GM19452 (cell line): ENCODE data around the gene TAS1R3.

Experiments
- ATAC-seq: cut with Tn5 transposase; IDR thresholded peaks from one replicate; pipeline ENCODE4 v1.9.1; 2021; ENCODE audit not compliant: unreplicated experiment

The TAS1R3 gene

DNA sequence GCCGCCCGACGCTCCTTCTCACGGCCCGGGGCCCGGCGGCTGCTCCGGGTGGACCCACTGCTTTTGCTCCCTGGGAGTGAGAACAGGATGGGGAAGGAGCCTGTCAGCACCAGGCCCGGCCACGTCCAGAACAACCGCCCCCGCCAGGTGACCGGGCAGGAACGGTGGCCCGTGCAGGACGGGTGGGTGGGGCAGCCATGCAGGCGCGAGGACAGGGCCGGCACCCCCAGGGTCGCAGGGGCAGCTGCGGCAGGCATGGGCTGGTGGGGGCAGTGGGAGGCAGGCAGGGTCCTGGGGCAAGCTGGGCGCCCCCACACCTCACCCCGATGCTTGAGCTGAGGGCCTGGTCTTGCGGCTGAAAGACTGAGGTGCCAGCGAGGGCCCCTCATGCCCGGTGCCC is 5.4 kb downstream of the TAS1R3 start:
- ATAC-seq = no peak

DNA sequence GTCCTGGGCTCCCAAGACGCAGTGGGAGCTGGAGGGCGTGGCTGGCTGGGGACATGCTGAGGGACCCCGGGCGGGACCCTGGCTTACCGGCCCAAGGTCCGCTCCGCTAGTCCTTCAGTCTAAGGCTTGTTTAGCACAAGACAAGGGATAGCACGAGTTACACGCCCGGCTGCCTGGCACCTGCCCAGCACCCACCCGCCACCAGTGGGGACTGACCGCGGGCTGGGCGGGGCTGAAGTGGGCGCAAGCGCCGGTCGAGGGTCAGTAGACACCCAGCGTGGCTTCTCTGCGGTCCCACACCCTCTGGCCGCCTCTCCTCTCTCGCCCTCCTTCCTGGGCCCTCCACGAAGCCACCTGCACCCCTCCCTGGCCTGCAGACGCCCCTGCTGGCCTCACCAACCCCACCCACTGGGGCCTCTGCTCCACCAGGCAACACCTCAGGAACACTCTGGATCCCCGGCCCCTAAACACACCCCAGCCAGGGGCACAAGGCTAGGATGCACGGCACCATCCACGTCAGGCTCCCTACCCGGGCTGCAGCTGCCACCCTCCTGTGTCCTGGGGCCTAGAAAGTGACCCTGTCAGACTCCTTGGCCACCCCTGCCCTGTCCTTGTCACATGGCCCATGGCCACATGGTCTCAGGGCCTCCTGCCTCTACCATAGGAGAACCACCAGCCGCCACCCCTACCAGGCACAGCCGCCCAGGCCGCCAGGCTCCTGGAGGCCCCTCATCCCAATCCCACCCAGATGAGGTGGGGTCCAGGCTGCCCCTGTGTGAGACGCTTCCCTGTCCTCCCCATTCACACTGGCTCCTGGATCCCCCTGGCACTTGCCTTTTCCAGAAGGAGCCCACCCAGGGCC is 6.1 kb downstream of the TAS1R3 start:
- ATAC-seq = no peak

DNA sequence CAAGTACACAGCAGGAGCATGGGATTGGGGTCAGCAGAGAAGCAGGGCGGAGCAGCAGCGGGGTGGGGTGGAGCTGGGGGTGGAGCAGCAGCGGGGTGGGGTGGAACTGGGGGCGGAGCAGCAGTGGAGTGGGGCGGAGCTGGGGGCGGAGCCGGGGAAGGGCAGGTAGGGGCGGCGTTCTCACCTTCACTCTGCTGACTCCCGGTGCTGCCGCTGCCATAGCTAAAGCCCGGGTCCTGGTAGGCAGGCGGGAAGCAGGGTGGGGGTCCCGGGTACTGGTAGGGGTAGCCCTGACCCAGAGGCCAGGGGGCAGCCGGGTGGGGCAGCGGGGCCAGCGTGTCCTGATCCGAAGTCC is 6.7 kb downstream of the TAS1R3 start:
- no peak for ATAC-seq

DNA sequence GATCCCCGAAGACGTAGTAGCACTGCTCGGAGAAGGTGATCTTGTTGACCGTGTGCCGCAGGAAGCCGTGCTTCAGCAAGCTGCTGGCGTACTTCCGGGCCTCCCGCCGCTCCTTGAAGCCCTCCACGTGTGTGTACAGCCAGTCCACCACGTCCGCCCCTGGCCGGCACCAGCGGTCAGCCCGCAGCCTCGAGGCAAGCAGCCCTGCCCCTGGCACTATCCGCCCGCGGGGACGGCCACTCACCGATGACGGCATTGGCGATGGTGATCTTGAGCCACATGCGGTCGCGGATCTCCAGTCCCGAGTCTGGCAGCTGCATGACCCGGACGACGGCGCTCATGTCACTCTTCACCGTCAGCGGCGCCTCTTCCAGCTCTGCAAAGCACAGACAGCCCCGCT is 7.2 kb downstream of the TAS1R3 start:
- no peak for ATAC-seq

DNA sequence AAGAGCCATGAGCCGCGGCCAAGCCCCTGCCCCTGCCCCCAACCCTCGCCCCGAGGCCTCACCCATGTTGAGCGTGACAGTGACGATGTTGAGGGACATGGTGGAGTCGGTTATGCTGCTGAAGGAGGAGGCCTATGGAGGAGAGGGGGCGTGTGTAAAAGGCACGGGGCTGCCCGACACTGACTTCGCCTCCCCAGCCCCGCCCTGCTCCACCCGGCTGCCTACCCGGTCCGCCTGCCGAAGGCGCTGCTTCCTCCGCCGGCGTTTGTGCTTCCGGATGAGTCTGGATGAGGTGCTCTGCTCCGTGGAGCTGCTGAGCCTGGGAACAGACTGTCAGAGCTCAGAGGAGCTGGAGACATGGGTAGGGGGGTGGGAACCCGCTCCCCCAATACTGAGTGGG is 9.1 kb downstream of the TAS1R3 start:
- ATAC-seq = no peak

DNA sequence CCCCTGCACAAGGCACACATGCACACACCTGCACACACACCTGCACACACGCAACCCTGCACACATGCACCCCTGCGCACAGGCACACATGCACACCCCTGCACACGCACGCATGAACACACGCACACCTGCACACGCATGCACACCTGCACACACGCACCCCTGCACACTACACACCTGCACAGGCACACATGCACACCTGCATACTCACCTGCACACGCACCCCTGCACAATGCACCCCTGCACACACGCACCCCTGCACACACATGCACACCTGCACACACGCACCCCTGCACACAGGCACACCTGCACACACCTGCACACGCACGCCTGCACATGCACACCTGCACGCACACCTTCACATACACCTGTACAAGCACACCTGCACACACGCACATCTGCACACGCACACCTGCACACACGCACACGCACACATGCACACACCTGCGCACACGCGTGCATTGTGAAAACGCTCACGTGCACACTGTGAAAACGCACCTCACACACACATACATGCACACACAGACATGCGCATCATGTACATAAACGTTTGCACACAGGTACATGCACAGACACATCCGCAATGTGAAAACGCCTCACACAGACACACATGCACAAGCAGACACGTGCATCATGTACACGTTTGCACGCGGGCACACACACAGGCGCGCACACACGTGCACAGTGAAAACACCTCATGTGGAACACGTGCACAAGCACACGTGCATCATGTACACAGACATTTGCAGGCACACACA is 9.9 kb downstream of the TAS1R3 start:
- ATAC-seq = no peak

DNA sequence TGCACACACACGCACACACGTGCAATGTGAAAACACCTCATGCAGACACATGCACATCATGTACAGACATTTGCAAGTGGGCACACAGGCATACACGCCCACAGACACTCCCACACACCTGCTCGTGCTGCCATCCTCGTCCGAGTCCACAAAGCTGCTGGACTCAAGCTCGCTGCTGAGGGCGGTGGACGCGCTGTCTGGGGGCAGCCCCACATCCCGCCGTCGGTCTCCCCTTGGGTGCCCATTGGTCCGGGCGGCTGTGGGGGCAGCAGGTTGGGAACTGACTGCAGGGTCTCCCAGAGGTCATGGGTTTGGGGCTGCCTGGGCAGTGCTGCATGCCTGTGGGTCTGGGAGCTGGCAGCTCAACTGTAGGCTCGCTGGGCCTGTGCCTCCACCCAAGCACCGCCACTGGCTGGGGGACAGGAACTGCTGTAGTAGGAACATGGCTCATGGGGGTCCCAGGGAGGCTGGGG is 10.5 kb downstream of the TAS1R3 start:
- ATAC-seq = no peak

DNA sequence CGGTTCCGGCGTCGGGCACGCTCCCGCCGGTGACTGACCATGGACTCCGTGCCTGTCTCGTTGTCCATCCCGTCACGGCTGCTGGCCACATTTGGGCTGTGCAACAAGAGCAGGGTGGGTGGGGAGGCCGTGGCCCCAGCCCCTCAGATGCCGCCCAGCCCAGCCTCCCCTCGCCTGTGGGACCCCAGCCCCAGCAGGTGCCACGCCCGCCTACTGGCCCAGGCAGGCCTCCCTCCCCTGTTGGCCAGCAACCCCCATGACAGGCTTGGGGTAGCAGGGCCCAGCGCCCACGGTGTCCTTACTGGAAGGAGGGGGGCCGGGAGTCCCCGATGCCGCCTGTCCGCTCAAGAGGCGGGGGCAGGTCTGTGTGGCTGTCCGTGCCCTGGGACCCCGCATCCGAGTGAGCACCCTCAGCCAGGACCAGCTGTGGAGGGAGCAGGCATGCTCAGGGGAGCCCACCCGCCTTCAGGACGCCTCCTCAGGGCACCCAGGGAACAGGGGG is 11.0 kb downstream of the TAS1R3 start:
- ATAC-seq = no peak

DNA sequence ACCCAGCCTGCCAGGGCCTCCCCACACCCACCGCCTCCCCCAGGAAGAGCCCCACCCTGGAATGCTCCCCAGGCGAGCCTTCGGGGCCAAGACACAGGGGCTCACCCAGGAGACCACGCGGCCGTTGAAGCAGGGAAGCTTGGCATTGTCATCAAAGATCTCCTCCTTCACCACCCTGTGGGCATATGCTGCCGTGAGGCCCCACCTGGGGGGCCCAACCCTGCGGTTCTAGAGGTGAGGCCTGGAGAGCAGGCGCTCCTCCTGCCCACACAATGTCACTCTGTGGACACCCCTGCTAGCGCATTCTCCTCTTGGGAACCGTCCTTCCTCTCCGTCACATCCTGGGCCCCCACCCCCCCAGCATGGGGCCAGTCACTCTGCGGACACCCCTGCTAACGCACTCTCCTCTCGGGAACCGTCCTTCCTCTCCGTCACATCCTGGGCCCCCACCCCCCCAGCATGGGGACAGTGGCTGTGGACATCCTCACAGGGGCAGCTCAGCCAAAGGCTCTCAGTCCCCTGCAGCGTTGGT is 11.6 kb downstream of the TAS1R3 start:
- ATAC-seq = no peak

DNA sequence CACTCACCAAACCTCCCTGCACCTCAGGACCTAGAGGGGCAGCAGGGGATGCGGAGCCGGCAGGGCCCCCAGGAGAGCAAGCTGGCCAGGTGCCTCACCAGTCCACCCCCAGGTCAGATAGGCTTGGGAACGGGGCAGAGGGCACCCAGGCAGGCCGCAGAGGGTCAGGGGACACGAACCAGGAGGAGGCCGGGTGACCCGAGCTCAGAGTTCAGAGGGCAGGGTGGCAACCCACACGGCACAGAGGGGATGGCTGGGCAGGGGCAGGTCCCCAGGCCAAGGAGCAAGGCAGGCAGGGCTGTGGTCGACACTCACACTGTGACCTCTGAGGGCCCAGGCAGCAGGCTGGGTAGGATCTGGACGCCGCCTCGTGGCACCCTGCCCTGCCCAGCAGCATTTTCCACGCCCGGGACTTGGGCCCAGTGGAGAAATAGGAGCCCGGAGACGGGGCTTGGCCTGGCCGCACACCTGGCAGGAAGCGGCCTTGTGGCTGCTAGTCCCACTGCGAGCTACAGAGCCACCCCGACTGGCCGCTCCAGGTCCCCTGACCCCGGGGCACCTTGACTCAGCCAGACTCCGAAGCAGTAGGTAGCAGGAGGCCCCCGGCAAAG is 12.8 kb downstream of the TAS1R3 start:
- ATAC-seq = no peak

DNA sequence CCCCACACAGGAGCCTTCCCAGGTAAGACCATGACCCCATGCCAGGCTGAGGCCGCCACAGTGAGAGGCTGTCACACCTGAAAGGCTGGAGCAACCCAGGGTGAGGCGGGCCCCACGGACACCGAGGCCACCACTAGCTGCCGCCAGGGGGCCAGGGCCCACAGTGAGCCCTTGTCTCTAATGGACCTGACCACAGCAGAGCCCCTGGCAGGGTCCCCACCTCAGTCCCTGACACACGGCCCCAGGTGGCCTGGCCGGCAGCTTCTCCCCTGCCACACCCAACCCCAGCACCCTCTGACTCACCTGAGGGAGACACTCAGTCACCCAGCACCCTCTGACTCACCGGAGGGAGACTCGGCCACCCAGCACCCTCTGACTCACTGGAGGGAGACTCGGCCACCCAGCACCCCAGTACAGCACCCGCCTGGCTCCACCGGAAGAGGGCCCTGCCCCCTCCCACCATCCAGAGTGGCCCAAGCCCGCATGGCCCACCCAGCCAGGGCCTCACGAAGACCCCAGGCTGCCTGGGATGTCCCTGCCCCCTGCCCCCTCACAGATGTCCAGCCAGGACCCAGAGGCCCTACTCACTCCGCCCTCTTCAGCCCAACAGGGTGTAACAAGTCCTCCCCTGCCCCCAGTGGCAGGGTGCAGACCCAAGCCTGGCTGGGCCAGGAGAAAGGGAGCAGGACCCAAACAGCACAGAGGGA is 13.7 kb downstream of the TAS1R3 start:
- ATAC-seq = no peak

DNA sequence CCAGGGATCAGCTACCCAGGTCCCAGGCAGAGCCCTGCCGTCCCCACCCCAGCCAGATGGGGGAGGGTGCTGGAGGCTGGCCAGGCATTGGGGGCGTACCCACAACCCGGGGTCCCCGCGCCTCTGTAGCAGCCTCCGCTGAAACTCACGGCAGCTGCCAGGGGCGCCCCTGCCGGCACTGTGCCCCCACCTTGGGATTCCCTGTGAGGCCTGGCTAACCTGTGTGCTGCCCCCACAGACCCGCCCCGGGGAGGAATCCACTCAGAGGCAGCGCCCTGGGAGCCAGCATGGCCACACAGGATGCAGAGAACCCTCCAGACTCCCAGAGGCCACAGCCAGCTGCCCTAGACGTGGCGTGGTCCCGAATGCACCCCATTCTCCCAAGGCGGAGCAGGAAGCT is 14.3 kb downstream of the TAS1R3 start:
- no peak for ATAC-seq

DNA sequence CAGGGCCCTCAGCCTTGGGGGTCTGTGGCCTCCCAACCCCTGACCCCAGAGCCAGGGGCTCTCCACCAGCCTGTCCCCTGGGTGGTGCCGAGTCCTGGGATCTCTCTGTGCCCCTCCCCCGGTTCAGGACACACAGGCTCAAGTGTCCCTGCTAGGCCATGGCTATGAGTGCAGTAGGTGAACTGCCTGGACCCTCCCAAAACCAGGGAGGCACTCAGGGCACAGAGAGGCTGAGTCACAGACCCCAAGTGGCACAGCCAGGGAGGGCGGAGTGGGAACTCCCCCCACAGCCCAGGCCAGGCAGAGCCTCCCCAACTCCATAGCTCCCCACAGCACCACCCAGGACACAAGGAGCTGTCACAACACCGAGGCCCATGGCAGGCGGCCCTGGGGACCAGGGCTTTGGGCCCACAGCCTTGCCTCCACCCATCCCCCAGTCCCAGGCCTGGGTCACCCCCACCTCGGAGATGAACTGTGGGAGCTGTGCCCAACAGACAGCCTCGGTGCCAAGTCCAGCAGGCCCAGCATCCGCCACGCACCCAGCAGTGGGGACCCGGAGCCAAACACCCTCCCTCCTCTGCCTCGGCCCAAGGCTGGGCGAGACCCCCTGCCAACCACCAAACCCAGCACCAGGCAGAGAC is 14.9 kb downstream of the TAS1R3 start:
- ATAC-seq = no peak

DNA sequence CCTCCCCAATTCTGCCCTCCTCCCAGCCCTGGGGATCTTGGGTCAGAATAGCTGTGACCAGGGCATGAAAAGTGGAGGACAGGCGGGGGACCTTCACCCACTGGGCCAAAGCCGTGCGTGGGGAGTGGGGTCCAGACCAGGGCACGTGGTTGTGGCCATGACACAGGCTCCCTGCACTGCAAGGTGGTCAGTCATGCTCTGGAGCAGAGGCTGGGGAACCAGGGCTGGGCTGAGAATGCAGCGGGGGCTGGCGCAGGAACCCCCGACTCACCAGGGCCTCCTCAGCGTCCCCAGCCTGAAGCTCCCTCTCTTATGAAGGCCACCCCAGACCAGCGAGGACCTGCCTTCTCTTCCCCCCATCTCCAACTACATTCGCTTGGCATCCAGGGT is 15.4 kb downstream of the TAS1R3 start:
- no peak for ATAC-seq

DNA sequence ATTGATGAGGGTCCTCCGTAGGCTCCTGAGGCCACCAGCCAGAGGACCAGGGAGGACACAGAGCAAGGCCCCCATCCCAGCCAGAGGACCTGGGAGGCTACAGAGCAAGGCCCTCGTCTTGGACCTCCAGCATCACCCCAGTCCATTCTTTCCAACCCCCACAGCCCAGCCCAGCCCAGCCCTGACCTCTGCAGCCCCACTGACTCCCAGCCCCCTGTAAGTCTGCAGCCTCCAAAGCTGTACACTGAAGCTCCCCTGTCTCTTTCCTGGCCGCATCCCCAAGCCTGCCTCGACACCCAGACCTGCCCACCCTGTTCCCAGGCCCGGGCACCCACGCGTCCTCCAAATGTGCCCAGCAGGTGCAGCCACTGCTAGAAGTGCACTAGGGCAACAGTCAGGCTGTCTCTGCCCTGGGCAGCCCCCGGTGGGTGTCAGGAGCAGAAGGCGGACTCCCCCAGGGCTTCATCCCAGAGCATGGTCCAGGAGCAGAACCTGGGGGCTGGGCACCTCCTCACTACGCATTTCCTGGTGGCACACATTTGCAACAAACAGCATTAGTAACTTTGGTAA is 16.0 kb downstream of the TAS1R3 start:
- ATAC-seq = no peak

DNA sequence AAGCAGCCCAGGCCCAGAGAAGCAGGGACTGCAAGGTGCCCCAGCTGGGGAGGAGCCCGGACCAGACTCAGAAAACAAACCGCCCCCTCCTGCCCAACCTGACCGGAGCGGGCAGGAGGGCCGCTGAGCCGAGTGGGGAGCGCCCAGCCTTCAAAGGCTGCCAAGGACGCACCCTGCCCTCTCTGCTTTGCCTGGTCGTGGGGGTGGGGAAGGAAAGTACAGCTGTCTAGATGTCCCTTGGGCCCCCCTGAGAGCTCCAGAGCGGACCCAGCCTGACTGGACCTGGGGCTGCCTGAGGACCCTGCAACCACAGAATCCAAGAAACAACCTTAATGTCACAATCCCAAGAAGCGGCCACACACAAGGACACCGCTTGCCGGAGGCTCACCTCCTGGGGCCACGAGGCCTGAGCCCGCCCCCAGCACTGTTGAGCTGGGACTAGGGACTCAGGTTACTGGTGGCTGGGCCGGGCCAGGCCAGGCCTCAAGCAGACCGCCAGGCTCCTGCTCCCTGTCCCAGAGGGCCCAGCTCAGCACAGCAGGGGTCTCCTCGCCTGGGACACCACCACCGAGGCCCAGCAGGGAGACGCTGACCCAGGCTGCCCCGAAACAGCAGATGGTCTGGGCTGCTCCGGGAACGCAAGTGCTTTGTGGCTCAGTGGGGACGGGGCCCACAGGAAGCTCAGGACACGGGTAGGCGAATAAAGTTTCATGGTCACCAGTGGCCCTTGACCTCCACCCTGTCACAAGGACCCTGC is 16.8 kb downstream of the TAS1R3 start:
- no peak for ATAC-seq

DNA sequence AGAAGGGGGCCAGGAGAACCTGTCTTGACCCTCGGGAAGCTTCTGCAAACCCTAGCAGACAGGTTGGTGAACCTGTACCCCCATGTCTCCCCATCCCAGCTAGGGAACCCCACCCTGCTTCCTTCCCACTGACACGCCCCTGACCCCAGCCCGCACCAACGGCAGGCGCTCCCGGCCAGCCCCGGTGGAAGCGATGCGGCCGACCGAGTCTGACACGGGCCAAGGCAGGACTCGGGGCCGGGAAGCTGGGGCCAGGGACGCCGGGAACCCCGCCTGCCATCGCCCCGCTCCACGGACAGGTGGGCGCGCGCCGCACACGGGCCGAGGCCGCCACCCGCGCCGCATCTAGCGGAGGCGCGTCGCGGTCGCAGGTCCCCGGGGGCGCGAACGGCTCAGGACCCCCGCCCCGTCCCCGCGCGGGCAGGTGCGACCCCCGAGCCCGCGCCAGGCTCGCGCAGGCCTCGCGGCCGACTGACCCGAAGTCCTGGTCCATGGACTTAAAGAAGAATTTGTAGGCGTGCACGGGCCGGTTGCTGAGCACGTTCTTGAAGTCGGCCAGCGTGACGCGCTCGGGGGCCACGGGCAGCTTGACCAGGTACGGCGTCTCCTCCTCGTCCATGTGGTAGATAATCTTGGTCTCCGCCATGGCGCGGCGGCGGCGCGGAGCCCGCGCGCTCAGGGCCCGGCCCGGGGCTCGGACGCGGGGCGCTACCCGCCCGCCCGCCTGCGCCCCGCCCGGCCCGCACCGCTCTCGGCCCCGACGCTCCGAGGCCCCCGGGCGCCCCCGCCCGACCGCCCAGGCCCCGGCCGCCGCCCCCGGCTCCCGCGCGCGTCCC is 17.6 kb downstream of the TAS1R3 start:
- ATAC-seq = peak; percentile 25

DNA sequence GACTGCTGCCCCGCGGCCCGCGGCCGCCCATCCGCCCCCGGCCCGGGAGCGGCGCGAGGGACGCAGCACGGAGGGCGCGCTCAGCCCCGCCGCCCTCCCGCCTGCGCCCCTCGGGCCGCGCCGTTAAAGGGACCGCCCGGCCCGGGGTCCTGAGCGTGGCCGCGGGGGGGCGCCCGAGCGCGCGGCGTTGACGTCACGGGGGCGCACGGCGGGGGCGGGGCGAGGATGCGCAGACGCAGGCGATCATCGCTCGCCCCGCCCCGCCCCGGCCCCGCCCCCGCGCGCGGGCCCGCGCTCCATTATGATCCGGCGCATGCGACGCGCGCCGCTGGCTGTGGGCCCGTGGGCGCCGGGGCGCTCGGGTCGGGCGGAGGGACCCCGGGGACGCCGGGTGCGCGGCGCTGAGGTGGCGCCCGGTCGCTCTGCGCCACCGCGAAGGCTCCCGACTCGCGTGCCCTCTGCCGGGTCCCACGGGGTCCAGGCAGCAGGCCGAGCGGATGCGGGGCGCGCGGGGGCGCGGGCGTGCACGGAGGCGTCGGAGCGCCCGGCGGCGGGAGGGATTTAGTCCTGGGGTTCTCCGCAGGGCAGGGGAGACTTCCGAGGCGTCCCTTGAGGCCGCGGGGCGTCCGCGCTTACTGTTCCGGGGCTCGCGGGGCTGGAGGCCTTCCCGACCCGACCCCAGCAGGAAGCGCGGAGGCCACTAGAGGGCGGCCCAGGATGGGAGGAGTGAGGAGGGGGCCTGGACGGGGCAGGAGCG is 18.4 kb downstream of the TAS1R3 start, which contains the start of gene DVL1:
DVL1 (minus strand) TSS at position 163 of the 757 bp plus-strand sequence. CDS start 353 bp downstream, outside the sequence.
- ATAC-seq = peak; percentile 56
